ENCODE data around the gene PTPRM.

Gene PTPRM

GRCh38 chr18:7632152-7633098 is 65.3 kb downstream of the PTPRM start:
- DNase-seq, result no peak

- no peak for DNase-seq
Measured at GRCh38 chr18:7633171-7633570, 66.1 kb downstream of the PTPRM start.

GRCh38 chr18:7635948-7636347 is 68.8 kb downstream of the PTPRM start:
- DNase-seq, result no peak

GRCh38 chr18:7637269-7637668 is 70.2 kb downstream of the PTPRM start:
- DNase-seq, result no peak

GRCh38 chr18:7638321-7638720 is 71.2 kb downstream of the PTPRM start:
- DNase-seq, result no peak

DNA sequence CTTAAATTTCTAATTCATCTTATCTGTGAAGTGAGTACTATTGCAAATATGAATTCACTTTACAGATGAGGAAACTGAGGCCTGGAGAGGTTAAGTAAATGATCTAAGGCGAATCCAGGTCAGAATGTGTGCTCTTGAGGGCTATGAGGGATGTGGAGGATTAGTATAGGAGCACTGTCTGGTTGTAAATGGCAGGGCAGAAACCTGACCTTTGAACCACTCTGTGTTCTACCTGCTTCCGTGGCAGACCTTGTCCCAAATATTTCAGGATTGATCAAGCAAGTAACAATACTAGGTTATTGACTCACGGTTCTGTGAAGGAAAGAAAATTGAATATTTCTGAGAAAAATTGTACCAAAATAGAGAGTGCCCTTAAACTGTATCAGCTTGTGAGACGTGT is 74.7 kb downstream of the PTPRM start:
- DNase-seq, result no peak

GRCh38 chr18:7642331-7642890 is 75.3 kb downstream of the PTPRM start:
- DNase-seq, result no peak

DNA sequence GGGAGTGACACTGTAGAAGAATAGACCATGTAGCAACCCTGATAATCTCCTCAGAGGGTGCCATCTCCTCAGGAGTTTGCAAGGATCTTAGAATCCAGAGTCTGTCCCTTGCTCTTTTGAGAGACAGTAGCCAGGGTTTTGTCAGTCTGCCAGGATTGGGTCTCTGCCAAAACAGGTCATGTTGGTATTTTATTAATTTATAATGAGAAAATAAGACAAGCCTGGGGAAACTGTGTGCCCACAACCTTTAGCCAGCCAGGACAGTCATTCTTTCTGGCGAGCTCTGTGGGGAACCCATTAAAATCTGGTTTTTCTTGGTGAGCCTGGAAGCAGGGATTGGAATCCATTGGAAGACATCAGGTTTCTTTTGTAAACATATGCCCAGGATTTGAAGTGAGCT is 78.6 kb downstream of the PTPRM start:
- no peak for DNase-seq

GRCh38 chr18:7646174-7646886 is 79.2 kb downstream of the PTPRM start:
- no peak for DNase-seq

DNA sequence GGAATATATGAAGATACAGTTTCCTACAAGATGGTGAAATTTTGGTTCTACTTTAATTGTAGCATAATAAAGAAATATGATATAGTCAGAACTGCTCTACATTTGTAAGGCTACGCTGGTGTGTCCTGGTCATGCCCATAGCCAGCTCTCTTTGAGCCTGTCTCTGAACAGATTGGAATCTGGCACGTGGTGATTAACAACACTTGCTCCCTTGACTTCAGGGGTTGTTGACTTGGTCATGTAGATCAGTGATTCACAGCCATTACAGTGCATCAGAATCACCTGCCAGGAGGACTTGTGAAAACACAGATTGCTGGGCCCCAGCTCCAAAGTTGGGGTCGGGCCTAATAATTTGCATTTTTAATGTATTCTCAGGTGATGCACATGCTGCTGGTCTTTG is 80.4 kb downstream of the PTPRM start:
- DNase-seq, result no peak

DNA sequence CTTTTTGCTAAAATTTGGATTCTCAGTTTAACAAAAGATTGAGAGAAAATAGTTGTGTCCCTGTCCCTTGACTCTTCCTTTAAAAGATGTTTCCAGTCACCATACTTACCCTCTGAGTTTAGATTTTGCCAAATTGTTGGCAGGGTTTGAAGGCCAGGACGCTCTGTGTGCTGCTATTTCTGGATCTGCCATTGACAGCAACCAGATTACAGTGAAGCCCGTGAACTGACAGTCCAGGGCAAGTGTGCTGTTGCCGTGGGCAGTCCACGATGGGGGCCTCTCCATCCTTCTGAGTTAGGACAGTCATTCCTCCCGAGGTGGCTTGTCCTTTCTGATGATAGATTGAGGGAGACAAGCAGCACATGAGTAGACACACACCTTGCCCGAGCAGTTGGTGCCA is 89.9 kb downstream of the PTPRM start:
- no peak for DNase-seq

- DNase-seq, result no peak
Measured at GRCh38 chr18:7657937-7658336, 90.8 kb downstream of the PTPRM start.

DNA sequence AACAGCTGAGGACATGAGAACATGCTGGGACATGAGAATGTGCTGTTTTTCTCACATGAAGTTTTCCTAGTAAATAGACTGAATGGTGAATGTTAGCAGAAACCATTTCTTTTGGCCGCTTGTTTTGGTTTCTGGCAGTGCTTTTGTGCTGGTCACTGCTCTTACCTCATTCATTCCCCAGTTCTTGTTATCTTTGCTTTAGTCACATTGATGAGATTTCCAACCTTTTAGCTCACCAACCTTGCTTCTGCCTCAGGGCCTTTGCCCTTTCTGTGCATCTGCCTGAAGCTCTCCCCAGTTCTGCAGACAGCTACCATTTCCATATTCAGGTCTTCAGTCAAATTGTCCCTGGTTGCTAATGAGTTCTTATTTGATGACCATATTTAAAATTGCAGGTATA is 91.6 kb downstream of the PTPRM start:
- DNase-seq, result no peak

DNA sequence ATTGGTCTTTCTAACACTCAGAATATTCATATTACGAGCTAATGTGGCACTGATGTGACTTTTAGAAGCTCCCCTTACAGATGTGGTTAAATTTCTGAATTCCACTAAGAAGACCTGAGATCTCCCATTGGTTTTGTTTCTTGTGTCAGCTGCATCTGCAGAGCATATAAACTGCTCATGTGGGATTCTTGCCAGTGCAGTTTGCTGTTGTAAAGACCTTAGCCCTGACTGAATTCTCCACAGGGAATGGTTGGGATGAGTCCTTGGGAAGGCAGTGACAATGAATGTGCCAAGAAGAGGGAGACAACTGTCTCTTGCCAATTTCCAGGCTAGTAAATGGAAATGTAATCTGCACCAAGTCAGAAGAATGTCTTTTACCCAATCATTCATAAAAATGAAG is 94.1 kb downstream of the PTPRM start:
- DNase-seq, result no peak

- no peak for DNase-seq
Measured at GRCh38 chr18:7662866-7663265, 95.8 kb downstream of the PTPRM start.

GRCh38 chr18:7663366-7664312 is 96.5 kb downstream of the PTPRM start:
- no peak for DNase-seq

- no peak for DNase-seq
Measured at GRCh38 chr18:7666195-7666776, 99.2 kb downstream of the PTPRM start.

DNA sequence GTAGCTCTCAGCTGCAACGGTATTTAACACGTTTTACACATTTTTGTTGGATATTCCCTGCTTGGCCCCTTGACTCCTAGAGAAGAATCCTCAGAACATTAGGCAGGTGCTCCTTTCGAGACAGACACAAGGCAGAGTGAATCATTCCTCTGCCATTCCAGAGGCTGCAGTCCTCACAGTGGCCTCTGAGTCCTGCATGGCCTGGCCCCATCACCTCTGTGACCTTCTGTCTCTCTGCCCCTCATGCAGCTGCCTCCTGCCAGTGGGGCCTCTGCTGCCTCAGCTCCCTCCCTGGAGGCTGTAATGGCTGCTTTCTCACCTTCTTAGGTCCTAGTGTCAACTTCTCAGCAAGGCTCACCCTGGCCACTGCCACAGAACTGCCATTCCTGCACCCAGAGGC is 101.3 kb downstream of the PTPRM start:
- DNase-seq, result no peak

- no peak for DNase-seq
Measured at GRCh38 chr18:7669361-7669760, 102.2 kb downstream of the PTPRM start.

GRCh38 chr18:7671105-7671504 is 104.0 kb downstream of the PTPRM start:
- DNase-seq, result no peak

DNA sequence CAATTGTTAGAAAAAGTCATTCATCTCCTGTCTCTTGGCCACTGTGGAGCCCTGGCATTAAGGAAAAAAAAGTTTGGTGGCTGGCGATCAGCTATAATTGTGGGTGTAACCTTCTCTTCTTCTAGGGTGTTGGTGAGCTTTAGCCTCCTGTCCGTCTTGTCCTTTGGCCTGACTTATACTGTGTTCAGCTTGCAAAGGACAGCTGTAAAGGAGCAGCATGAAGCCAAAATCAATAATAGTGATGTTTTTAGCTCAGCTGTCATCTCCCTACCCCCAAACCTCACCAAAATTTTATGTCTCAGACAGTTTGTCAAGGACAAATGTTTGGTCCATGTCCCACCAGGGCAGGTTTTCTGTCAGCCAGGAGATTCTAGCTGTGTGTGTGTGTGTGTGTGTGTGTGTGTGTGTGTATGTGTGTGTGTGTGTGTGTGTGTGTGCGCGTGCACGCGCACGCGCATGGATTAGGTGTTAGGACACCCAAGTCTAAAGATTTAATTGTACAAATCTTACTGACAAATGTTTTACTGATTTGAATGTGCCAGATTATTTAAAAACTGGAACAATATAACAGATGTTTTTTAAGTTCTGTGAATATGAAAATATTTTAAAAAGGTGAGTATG is 109.2 kb downstream of the PTPRM start:
- DNase-seq, result no peak

- no peak for DNase-seq
Measured at GRCh38 chr18:7677001-7677400, 109.9 kb downstream of the PTPRM start.
